ENCODE measurements around the gene LMTK3.
"Not testable (repeated sequence)": the region's sequence is repeated elsewhere in the genome, so short reads cannot be mapped to it uniquely, and the experiment has no call there.

The LMTK3 gene

GRCh38 chr19:48486706-48487105, 24.9 kb downstream of the LMTK3 start:
- not testable (repeated sequence) for DNase-seq (ENCODE audit: low read depth)

DNA sequence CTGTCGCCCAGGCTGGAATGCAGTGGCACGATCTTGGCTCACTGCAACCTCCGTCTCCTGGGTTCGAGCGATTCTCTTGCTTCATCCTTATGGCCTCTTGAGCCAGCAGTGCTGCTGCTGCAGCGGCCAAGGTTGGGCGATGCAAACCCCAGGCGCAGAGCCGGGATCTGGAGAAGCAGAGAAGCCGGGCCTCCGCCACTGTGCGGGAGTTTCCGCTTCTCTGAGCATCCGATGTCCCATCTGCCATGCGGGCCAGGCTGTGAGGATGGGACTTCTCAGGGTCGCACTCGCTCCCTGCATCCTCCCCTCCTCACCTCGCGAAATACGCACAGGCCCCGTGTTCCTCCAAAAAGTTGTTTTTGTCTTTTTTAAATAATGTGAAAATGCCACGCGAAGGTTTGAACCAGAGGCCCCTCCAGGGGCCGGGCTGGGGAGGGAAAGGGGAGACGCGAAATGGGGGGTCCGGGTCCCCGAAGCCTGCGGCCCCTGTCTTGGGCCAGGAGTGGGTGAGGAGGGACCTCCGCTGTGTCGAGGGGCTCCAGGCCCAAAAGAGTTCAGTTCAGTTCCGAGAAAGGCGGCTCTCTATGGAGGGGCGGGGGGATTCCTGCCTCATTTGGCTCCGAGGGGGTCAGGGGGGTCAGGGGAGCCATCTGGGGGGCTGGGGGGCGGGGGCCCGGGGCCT, 26.6 kb downstream of the LMTK3 start:
- no peak for DNase-seq (ENCODE audit: low read depth)

DNA sequence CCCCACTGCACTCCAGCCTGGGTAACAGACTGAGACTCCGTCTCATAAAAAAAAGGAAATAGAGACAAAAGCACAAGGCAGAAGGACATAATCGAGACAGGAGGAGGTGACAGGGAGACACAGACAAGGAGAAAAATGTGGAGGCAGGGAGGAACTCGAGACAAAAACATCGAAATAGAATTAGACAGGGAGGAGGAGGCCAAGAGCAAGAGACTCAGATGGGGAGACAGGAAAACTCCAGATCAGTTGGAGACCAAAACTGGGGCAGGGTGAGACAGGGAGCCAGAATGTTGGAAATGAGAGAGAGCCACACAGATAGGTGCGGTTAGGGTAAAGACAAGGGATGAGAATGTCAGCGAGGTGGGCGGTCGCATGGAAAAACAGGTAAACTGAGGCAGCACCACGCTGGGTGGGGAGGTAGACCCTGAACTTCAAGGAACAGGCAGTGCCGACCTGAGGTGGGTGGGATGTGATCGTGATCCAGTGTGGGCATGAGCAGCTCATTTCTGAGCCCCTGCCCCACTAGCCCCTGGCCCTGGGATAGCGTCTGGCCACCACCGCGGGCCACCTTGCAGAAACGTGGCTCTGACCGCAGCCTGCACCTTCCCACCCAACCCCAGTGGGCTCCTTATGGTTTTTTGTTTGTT, 27.3 kb downstream of the LMTK3 start:
- DNase-seq (ENCODE audit: low read depth): no peak

- no peak for DNase-seq (ENCODE audit: low read depth)
These were observed 28.3 kb downstream of the LMTK3 start for GRCh38 chr19:48483301-48483700.

DNA sequence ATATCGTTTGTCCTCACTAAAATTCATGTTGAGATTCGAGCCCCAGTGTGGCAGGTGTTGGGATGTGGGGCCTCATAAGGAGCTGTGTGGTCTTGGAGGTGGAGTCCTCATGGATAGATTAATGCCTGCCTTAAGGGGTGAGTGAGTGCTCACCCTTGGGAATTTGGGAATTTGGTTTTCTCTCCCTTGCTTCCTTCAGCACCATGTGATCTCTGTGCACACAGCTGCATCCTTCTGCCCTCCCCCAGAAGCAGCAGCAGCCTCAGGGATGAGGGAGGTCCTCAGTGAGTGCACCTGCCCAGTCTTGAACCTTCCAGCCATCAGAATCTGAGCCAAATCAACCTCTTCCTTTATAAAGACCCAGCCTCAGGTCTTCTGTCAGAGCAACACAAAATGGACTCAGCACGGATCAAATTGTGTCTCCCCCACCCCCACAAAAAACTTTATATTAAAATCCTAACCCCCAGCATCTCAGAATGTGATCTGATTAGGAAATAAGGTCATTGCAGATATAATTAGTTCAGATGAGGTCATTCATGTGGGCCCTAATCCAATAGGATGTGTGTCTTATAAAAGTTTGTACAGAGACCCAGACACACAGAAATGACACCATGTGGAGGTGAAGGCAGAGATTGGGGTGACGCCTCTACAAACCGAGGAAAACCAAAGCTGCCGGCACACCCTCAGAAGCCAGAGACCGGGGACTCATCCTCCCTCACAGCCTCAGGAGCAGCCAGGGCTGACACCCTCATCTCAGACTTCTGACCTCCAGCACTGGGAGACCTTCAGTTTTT, 29.6 kb downstream of the LMTK3 start:
- DNase-seq (ENCODE audit: low read depth): no peak

DNA sequence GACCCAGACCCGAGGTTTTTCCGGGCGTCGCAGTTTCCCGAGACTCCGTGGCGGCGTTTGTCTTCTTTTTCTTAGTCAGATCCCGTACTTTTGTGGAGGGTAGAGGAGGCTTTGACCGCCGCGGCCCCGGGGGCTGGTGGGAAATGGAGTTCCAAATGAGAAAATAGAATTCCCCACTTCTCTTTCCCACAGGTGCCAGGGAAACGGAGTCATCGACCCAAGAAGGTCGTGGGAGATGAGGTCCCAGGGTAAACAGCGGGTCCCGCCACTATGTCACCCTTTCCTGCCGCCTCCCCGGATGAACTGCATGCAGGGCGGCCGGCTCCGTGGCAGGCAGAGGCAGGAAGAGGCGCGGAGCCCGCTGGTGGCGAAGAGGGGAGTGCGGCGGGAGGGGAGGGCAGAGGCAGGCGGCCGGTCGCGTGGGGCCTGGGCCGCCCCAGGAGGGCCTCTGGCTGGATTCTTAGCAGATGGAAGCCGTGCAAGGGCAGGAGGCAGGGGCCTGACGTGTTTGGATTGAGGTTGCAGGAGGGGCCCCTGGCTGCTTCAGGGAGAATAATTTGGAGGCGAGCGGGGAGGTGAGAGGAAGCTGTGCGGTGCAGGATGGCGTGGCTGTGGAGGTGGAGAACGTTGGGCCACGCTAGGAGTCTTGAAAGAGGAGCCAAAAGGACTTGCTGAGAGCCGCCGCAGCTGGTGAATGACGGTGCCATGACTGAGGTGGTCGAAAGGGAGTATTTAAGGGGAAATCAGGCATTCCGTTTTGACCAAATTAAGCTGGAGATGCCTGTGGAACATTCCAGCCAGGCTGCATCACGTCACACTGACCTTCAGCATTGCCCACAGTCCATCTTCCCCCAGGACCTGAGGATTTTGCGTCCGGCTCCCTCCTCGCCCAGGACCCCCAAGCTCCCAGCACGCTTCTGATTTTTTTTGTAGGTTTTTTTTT, 30.8 kb downstream of the LMTK3 start:
- peak; percentile 44 for DNase-seq (ENCODE audit: low read depth)

GRCh38 chr19:48480183-48480557, 31.5 kb downstream of the LMTK3 start:
- peak; percentile 30 for DNase-seq (ENCODE audit: low read depth)

- no peak for DNase-seq (ENCODE audit: low read depth)
These were observed 31.9 kb downstream of the LMTK3 start for GRCh38 chr19:48479686-48480085.

- DNase-seq (ENCODE audit: low read depth): no peak
These were observed 33.0 kb downstream of the LMTK3 start for GRCh38 chr19:48478339-48479256.

- DNase-seq (ENCODE audit: low read depth): no peak
These were observed 33.8 kb downstream of the LMTK3 start for GRCh38 chr19:48477698-48478338.

DNA sequence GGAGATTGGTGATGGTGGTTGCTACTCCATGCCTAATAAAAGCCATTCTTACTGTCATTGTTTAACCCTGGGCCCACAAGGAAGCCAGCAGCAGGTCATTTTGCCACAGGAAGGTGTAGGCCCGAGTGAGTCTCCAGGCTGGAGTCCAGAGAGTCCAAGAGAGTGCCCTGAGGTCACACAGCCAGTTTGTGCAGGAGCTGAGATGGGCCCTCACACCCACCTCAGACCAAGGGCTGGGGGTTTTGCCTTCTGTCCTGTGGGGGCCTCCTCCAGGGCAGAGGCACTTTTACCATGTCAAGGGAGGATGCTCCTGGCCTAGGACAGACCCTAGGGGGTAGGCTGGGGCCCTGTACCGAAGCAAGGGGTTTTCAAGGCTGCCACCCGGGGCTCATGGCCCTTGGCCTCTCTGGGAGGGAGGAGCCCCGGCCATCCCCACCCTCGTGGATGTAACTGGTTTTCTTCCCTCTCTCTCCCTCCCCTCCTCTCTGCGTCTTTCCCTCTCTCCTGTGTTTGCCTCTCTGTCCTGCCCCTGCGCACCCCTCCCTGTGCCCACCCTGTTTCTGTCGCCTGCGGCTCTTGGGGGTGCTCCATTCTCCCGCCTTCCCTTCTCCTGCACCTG, 34.5 kb downstream of the LMTK3 start:
- no peak for DNase-seq (ENCODE audit: low read depth)

DNA sequence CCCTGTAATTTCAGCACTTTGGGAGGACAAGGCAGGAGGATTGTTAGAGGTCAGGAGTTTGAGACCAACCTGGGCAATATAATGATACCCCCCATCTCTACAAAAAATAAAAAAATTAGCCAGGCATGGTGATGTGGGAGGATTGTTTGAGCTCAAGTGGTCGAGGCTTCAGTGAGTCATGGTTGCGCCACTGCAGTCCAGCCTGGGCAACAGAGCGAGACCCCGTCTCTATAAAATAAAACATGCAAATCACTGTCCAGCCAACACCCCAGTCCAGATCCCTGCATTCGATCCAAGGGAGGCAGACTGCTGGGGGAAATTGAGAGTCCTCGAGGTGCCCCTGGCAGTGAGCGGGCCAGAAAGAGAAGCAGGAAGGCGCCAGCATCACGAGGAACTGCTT, 35.5 kb downstream of the LMTK3 start:
- DNase-seq (ENCODE audit: low read depth): no peak

DNA sequence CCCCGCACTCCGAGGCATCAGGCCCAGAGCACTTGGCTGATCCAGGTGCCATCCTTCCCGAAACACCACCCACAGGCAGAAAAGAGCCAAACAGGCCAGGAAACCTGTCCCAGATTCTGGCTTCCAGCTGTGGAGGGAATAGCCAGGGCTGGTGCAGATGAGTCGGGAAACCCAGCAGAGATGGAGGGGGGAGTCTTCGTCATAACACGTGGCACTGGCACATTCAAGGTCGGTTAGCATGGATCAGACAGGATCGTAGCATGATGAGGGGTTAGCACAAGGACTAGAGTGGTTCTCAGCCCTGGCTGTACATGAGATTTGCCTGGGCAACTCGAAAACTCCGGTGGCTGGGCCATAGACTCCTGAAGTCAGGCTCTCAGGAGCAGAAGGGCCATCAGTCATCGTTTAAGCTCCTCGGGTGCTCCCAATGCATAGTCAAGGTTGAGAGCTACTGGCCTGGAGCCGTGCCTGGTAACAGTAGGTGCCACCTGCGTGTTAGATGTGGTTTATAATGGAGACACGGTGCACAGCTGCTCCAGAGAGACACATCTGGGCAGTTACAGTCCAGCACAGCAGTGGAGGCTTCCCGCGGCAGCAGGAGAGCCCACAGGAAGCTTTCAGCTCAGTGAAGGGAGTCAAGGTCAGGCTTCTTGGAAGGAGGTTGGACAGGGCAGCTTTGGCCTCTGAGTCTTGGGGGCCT, 36.1 kb downstream of the LMTK3 start:
- no peak for DNase-seq (ENCODE audit: low read depth)

DNA sequence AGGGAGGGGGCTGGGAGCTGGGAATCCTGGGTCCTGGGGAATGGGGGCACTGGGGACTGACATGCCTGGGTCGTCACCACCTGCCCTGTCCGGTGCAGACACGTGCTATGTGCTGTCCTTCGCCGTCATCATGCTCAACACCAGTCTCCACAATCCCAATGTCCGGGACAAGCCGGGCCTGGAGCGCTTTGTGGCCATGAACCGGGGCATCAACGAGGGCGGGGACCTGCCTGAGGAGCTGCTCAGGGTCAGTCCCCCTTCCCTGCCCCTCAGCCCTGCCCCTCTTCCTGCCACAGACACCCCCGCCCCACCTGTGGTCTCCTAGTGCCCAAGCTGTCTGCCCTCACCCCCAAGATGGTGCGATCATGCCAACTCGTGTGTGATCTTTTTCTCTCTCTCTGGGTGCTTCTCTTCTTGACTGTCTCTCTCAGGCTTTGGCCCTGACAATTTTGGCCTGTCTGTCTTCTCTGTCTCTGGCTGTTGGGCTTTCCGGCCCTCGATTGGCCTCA, 37.5 kb downstream of the LMTK3 start:
- no peak for DNase-seq (ENCODE audit: low read depth)

- DNase-seq (ENCODE audit: low read depth): no peak
These were observed 38.3 kb downstream of the LMTK3 start for GRCh38 chr19:48473161-48473966.

DNA sequence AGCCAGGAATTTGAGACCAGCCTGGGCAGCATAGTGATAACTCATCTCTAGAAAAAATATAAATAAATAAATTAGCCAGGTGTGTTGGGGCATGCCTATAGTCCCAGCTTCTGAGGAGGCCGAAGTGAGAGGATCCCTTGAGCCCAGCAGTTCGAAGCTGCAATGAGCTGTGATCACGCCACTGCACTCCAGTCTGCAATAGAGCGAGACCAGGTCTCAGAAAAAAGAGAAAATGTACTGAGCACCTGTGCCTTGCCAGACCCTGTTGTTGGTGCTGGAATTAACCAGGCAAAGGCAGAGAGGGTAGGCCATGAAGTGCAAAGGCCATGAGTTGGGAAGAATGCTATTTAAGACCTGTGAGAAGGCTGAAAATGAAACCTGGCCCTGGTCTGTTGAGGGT, 39.8 kb downstream of the LMTK3 start:
- no peak for DNase-seq (ENCODE audit: low read depth)

DNA sequence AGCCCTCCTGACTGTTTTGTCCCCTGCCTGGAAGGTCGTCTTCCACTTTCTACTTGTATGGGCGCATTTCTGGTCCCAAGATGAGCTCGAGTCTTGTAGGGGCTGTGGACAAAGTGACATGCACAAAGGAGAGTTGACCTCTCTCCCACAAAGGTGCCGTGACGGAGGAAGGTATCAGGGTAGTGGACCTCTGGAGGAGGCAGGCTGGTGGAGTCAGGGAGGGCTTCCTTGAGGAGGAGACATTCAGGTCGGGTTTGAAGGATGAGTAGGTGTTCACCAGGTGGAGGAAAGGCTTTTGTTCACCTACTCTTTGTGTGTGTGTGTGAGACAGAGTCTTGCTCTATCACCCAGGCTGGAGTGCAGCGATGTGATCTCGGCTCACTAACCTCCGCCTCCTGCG, 40.8 kb downstream of the LMTK3 start:
- DNase-seq (ENCODE audit: low read depth): no peak

- DNase-seq (ENCODE audit: low read depth): no peak
These were observed 41.5 kb downstream of the LMTK3 start for GRCh38 chr19:48469934-48470680.
